Measurements from ENCODE around the gene IFT22. TPM values are rescaled to one million over a fixed set of nuclear protein-coding genes. Genes with fewer than 3 reads are reported as not detected.

IFT22 gene
- polyA plus RNA-seq, 1 of the 3 experiments (the other 2 are of a cell fraction): 66.7 TPM

- TF ChIP-seq REST (IDR thresholded peaks at IDR 0.05; ENCODE audit: low read depth, low read length): no peak
- TF ChIP-seq CHD2 (IDR thresholded peaks at IDR 0.05; ENCODE audit: low read length, partially characterized antibody): no peak
Measured at GRCh38 chr7:101302641-101303101, 18.9 kb downstream of the IFT22 start (continued).

DNA sequence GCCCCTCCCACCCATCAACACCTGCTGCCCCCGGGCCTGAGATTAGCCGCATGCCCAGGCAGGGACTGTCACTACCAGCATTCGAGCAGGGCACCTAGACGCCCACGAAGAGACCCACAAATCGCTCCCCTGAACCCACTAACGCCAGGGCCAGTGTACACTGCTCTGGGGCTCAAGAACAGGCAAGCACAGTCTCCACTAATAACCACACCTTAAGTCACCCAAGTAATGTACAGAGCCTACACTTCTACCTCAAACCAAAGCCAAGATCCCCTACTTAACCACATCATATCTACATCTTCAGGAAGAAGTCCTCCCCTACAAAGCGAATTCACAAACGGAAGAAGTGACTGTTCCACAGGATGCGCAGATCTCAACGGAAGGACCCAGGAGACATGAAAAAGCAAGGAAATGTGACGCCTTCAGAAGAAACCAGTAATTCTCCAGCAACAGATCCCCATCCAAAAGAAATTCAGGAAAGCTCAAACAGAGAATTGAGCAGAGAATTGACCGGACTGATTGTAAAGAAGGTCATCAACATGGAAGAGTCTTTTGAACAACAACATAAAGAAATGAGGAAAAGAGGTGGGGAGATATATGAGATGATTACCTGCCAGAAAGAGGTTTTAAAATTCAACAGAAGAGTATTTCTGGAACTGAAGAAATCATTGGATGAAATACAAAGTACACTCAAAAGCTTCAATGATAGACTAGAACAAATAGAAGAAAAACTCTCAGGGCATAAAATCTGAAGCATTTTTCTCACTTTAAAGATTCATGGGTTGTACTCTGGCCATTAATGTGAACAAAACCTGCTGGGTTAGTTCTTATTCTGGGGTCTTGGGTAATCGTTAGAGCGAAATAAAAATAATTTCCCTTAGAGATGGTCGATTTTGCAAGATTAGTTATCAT, 20.9 kb downstream of the IFT22 start:
- Histone ChIP-seq H3K9me3 (peaks cover 11% of the 10 kb centered on the region), H3K79me2 (ENCODE audit: insufficient read depth) (no peaks in the 10 kb centered on the region), H3F3A (replicated peaks; ENCODE audit: insufficient read depth) (no peaks in the 10 kb centered on the region), H3K4me3 (ENCODE audit: low read depth in 2 of 2, low read length in 1 of 2) (no peak overlapping the region; a peak in 1 of 4 replicates), H3K27ac (ENCODE audit: low read depth in 2 of 2, low read length in 1 of 2) (no peak overlapping the region), H3K4me1 (ENCODE audit: control insufficient read depth in 1 of 2, insufficient read depth in 2 of 2, low read depth in 1 of 2, low read length in 1 of 2) (no peaks in the 10 kb centered on the region; a peak in 1 of 4 replicates), H3K9me2 (no peaks in the 10 kb centered on the region), H3K27me3 (ENCODE audit: insufficient read depth) (peaks cover 43% of the 10 kb centered on the region), H4K20me1 (ENCODE audit: insufficient read depth) (no peaks in the 10 kb centered on the region), H3K36me3 (replicated peaks in 1 of 2; ENCODE audit: control insufficient read depth in 1 of 2, insufficient read depth in 2 of 2, low read length in 1 of 2) (peaks cover 0 to 6% of the 10 kb centered on the region in 2 experiments), H3K9ac (no peak overlapping the region), H3K4me2 (no peak overlapping the region), H2AFZ (ENCODE audit: low read depth) (no peak overlapping the region)
- no peak for DNase-seq
- 68% methylated on average over 16 of the region's 16 CpGs for WGBS (ENCODE audit: low lambda C conversion rate)
- ChIA-PET POLR2A (no interaction called here), CTCF (interaction anchor here (1.0 to 2.2 kb wide), 8 partner anchors 10 to 832 kb away, joined by 3 to 13 read pairs (median 4); no protein-coding TSS in a partner anchor)
- TF ChIP-seq RFX5 (IDR thresholded peaks at IDR 0.05; ENCODE audit: low read length) (no peak), NRF1 (IDR thresholded peaks at IDR 0.05; ENCODE audit: low read depth, low read length) (no peak)

- peaks cover 43% of the 10 kb centered on the region for H3K27me3 ChIP-seq (ENCODE audit: insufficient read depth)
Measured at GRCh38 chr7:101299511-101300464, 21.8 kb downstream of the IFT22 start.

More at GRCh38 chr7:101299511-101300464, 21.8 kb downstream of the IFT22 start:
- no peak for TF ChIP-seq SIN3A (IDR thresholded peaks at IDR 0.05; ENCODE audit: borderline replicate concordance, low read depth, low read length)
- TF ChIP-seq EZH2phosphoT487 (IDR thresholded peaks at IDR 0.05; ENCODE audit: borderline replicate concordance, low read depth): no peak
- Histone ChIP-seq H2AFZ (ENCODE audit: low read depth) (no peak overlapping the region), H3K27ac (ENCODE audit: low read depth in 2 of 2, low read length in 1 of 2) (no peak overlapping the region), H3F3A (replicated peaks; ENCODE audit: insufficient read depth) (no peaks in the 10 kb centered on the region), H3K9me2 (no peaks in the 10 kb centered on the region), H4K20me1 (ENCODE audit: insufficient read depth) (no peaks in the 10 kb centered on the region), H3K4me3 (ENCODE audit: low read depth in 2 of 2, low read length in 1 of 2) (no peak overlapping the region; a peak in 1 of 4 replicates), H3K4me2 (0 out of 2 replicates have a peak overlapping the region, but pooled peaks have one; percentile 14), H3K36me3 (replicated peaks in 1 of 2; ENCODE audit: control insufficient read depth in 1 of 2, insufficient read depth in 2 of 2, low read length in 1 of 2) (peaks cover 0 to 6% of the 10 kb centered on the region in 2 experiments), H3K79me2 (ENCODE audit: insufficient read depth) (no peaks in the 10 kb centered on the region), H3K9ac (no peak overlapping the region), H3K9me3 (peaks cover 11% of the 10 kb centered on the region), H3K4me1 (ENCODE audit: control insufficient read depth in 1 of 2, insufficient read depth in 2 of 2, low read depth in 1 of 2, low read length in 1 of 2) (no peaks in the 10 kb centered on the region; a peak in 1 of 4 replicates)
- CTCF ChIA-PET: interaction anchor here (0.9 to 2.2 kb wide), 6 partner anchors 9 to 831 kb away, joined by 3 to 13 read pairs (median 4); no protein-coding TSS in a partner anchor
- 13% methylated on average over 41 of the region's 72 CpGs for WGBS (ENCODE audit: low lambda C conversion rate)
- DNase-seq: peak; percentile 52
- POLR2A ChIA-PET: no interaction called here

All from SK-N-SH (cell line).